Calu3 (cell line): ENCODE measurements around the gene CD28. TPM values are rescaled to one million over a fixed set of nuclear protein-coding genes. Genes with fewer than 3 reads are reported as not detected.

ENCODE experiments used
- BruUV-seq: library from RNA; stranded (reverse); fragments of 400-500 nt; replicated peaks from 2 replicates; lab custom pipeline; 2021; lab: Mats Ljungman, UMichigan
- CTCF ChIA-PET: fragments of 300-600 bp; sonication (Branson Sonifier 250); formaldehyde crosslinking; loops from one replicate; lab custom pipeline; 2022; ENCODE audit warnings: antibody characterized with exemption; lab: Charles Lee
- DNase-seq: peaks from one replicate; pipeline ENCODE4 v3.0.0; 2022
- H3K27ac Mint-ChIP-seq: one replicate; pipeline ENCODE4 v1.8.0; 2022; ENCODE audit warnings: mixed read lengths; ENCODE audit not compliant: unreplicated experiment
- H3K27me3 Mint-ChIP-seq: one replicate; pipeline ENCODE4 v1.8.0; 2022; ENCODE audit warnings: mixed read lengths; ENCODE audit not compliant: unreplicated experiment
- H3K36me3 Mint-ChIP-seq: one replicate; pipeline ENCODE4 v1.8.0; 2022; ENCODE audit warnings: mild to moderate bottlenecking, moderate library complexity, mixed read lengths; ENCODE audit not compliant: insufficient read depth, unreplicated experiment
- H3K4me1 Mint-ChIP-seq: one replicate; pipeline ENCODE4 v1.8.0; 2022; ENCODE audit warnings: mild to moderate bottlenecking, low read depth, mixed read lengths; ENCODE audit not compliant: unreplicated experiment
- H3K4me3 Mint-ChIP-seq: one replicate; pipeline ENCODE4 v1.8.0; 2022; ENCODE audit warnings: mild to moderate bottlenecking, low read depth, moderate library complexity, mixed read lengths; ENCODE audit not compliant: unreplicated experiment
- H3K9me3 Mint-ChIP-seq: one replicate; pipeline ENCODE4 v1.8.0; 2022; ENCODE audit warnings: low read depth, mixed read lengths; ENCODE audit not compliant: unreplicated experiment
- intact Hi-C: fragments of 100-400 bp; cut with micrococcal nuclease; formaldehyde crosslinking; loops from one replicate; pipeline ENCODE4 v1.10.0; 2022; ENCODE audit not compliant: unreplicated experiment
- total RNA-seq: library from RNA; stranded (reverse); gene quantifications from 2 replicates; pipeline ENCODE4 v1.2.3, GENCODE V29; 2022
- TF ChIP-seq, protein P1 (sequence below): fragments of 200-600 bp; IDR thresholded peaks from one replicate; pipeline ENCODE4 v1.8.0; 2022; ENCODE audit warnings: antibody characterized with exemption; ENCODE audit not compliant: unreplicated experiment

CD28 gene
- total RNA-seq, 1 experiment from 2014 or later = not detected

DNA sequence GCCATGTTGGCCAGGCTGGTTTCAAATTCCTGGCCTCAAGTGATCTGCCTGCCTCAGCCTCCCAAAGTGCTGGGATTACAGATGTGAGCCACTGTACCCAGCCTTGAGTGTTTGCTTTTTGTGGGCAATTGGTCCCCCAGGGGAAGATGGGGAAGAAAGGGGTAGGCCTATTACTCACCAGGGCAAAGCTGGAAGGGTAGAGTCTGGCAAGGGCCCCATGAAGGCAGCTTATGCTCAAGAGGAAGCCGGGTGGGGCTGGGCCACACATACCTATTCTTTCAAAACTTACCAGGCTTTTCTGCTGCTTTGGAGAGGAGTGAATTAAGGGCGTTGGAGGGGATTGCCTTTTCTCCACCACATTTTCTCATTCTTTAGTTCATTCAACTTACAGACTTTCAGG lies 24.5 kb upstream of the CD28 start:
- BruUV-seq = no TSS peak
- no peak overlapping the region for H3K4me3 Mint-ChIP-seq
- peaks cover 23% of the 10 kb centered on the region for H3K36me3 Mint-ChIP-seq
- peak overlapping the region; percentile 100 for H3K27ac Mint-ChIP-seq
- TF ChIP-seq, protein P1, sequence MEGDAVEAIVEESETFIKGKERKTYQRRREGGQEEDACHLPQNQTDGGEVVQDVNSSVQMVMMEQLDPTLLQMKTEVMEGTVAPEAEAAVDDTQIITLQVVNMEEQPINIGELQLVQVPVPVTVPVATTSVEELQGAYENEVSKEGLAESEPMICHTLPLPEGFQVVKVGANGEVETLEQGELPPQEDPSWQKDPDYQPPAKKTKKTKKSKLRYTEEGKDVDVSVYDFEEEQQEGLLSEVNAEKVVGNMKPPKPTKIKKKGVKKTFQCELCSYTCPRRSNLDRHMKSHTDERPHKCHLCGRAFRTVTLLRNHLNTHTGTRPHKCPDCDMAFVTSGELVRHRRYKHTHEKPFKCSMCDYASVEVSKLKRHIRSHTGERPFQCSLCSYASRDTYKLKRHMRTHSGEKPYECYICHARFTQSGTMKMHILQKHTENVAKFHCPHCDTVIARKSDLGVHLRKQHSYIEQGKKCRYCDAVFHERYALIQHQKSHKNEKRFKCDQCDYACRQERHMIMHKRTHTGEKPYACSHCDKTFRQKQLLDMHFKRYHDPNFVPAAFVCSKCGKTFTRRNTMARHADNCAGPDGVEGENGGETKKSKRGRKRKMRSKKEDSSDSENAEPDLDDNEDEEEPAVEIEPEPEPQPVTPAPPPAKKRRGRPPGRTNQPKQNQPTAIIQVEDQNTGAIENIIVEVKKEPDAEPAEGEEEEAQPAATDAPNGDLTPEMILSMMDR = no peak
- intact Hi-C loops = no loop called here
- CTCF ChIA-PET = interaction anchor here (1.0 to 1.3 kb wide), 2 partner anchors 10 to 14 kb away, joined by 3 read pairs; no protein-coding TSS in a partner anchor
- no peaks in the 10 kb centered on the region for H3K27me3 Mint-ChIP-seq
- peak; percentile 19 for DNase-seq
- peaks cover 77% of the 10 kb centered on the region for H3K4me1 Mint-ChIP-seq
- peaks cover 2% of the 10 kb centered on the region for H3K9me3 Mint-ChIP-seq

DNA sequence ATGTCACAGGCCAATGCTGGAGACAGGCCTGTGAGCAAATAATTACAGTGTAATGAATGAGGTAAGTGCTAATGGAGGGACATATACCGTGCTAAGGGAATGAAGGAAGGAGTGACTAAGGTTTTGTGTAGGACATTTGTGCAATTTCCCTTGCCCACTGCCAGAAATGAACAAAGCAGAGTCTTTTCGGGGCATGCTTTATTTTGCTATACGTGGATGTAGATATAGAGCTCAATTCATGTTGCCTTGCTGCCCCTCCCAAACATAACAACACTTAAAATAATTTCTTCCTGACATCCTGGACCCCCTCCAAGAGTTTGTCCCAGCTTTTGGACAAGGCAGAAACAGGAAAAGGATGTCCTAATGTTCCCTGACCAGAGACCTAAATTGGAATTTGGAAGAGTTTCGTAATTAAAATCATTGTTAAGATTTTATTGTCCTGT lies 23.7 kb upstream of the CD28 start:
- no TSS peak for BruUV-seq
- Mint-ChIP-seq H3K27me3 (no peaks in the 10 kb centered on the region), H3K9me3 (no peaks in the 10 kb centered on the region), H3K27ac (peak overlapping the region; percentile 100), H3K4me3 (no peak overlapping the region), H3K4me1 (peaks cover 84% of the 10 kb centered on the region), H3K36me3 (peaks cover 23% of the 10 kb centered on the region)
- CTCF ChIA-PET = interaction anchor here (0.5 to 1.3 kb wide), 3 partner anchors 11 to 67 kb away, joined by 3 read pairs; no protein-coding TSS in a partner anchor
- TF ChIP-seq, protein P1 = no peak
- intact Hi-C loops = no loop called here
- no peak for DNase-seq

DNA sequence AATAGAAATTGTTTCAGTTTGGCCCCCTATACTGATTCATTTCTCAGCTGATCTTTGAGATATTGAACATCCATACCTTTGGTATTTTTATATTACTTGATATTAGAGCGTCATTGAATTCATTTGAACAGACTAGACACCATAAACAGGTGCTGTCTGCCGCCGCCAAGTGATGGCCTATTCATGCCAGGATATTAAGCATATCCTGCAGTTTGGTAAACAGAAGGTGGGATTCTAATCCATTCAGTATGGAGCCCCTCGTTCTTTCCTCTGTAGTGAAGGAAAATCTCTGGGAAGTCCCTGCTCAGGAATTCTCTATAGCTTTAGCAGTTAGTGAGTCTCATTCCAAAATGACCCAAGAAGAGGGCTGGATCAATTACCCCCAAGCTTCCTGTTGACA lies 23.0 kb upstream of the CD28 start:
- Mint-ChIP-seq H3K9me3 (no peaks in the 10 kb centered on the region), H3K4me3 (peak overlapping the region; percentile 52), H3K27me3 (no peaks in the 10 kb centered on the region), H3K4me1 (peaks cover 82% of the 10 kb centered on the region), H3K27ac (peak overlapping the region; percentile 100), H3K36me3 (peaks cover 23% of the 10 kb centered on the region)
- intact Hi-C loops = no loop called here
- CTCF ChIA-PET = interaction anchor here (1.0 to 2.6 kb wide), 4 partner anchors 12 to 132 kb away, joined by 3 to 15 read pairs (median 8); no protein-coding TSS in a partner anchor
- BruUV-seq = TSS peak; percentile 93
- DNase-seq = no peak
- TF ChIP-seq, protein P1 = no peak

DNA sequence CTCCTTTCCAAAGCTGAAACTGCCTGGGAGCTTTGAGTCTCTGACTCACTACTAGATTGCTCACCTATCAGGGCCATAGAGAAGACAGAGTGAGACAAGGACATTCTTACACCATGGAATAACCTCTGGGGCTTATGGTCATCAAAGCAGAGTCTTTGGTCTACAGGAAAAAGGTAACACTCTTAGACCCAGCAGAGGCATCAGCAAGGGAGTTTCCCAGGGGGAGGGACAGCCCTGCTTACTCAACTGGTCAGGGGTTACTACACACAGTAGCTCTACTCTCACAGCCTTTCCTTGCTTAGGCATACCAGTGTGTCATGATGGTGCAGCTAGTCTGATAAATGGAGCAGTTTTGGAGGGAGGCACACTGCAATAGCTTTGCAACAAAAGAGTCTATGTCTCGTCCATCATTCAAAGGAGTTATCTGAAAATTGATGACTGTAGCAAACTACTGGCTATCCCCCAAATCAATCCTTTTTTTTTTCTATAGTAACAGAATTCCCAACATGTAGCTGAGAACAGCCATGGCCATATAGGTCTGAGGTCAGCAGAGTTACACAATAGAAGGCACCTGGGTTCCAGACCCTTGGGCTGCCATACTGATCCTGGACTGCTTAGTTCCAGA lies 22.4 kb upstream of the CD28 start:
- intact Hi-C loops = loop anchor here (2.0 kb wide), 1 partner anchor 99 kb away; no protein-coding TSS in a partner anchor
- peaks cover 76% of the 10 kb centered on the region for H3K4me1 Mint-ChIP-seq
- peak overlapping the region; percentile 52 for H3K4me3 Mint-ChIP-seq
- CTCF ChIA-PET = interaction anchor here (0.7 to 2.6 kb wide), 5 partner anchors 13 to 137 kb away, joined by 3 to 15 read pairs (median 4); no protein-coding TSS in a partner anchor
- DNase-seq = peak; percentile 81
- H3K9me3 Mint-ChIP-seq = no peaks in the 10 kb centered on the region
- no TSS peak for BruUV-seq
- H3K27me3 Mint-ChIP-seq = no peaks in the 10 kb centered on the region
- TF ChIP-seq, protein P1 = no peak
- peak overlapping the region; percentile 100 for H3K27ac Mint-ChIP-seq
- H3K36me3 Mint-ChIP-seq = peaks cover 23% of the 10 kb centered on the region
